T-helper 22 cell (primary cell): ENCODE results near the gene PCDH19.

Source experiments
- DNase-seq: peaks from one replicate; pipeline ENCODE4 v3.0.0-alpha.2; 2020; ENCODE audit warnings: low read depth

The PCDH19 gene

GRCh38 chrX:100405424-100405823 is 4.6 kb downstream of the PCDH19 start:
- DNase-seq = no peak

GRCh38 chrX:100404851-100405250 is 5.2 kb downstream of the PCDH19 start:
- DNase-seq = no peak

- no peak for DNase-seq
Observed at GRCh38 chrX:100395781-100396180, 14.3 kb downstream of the PCDH19 start.

GRCh38 chrX:100381619-100382018 is 28.5 kb downstream of the PCDH19 start:
- DNase-seq = no peak

GRCh38 chrX:100379388-100379986 is 30.6 kb downstream of the PCDH19 start:
- no peak for DNase-seq

- no peak for DNase-seq
Observed at GRCh38 chrX:100377826-100378225, 32.2 kb downstream of the PCDH19 start.

GRCh38 chrX:100376576-100376975 is 33.5 kb downstream of the PCDH19 start:
- DNase-seq = no peak

GRCh38 chrX:100373673-100374072 is 36.4 kb downstream of the PCDH19 start:
- DNase-seq = no peak

GRCh38 chrX:100368167-100368566 is 41.9 kb downstream of the PCDH19 start:
- DNase-seq = no peak

- no peak for DNase-seq
Observed at GRCh38 chrX:100363896-100364295, 46.2 kb downstream of the PCDH19 start.

- no peak for DNase-seq
Observed at GRCh38 chrX:100358766-100359165, 51.3 kb downstream of the PCDH19 start.

GRCh38 chrX:100356351-100356896 is 53.6 kb downstream of the PCDH19 start:
- DNase-seq = no peak

- no peak for DNase-seq
Observed at GRCh38 chrX:100355680-100356079, 54.4 kb downstream of the PCDH19 start.

GRCh38 chrX:100353326-100353725 is 56.7 kb downstream of the PCDH19 start:
- no peak for DNase-seq

GRCh38 chrX:100350704-100351489 is 59.2 kb downstream of the PCDH19 start:
- DNase-seq = no peak

GRCh38 chrX:100349391-100349790 is 60.7 kb downstream of the PCDH19 start:
- no peak for DNase-seq

GRCh38 chrX:100341142-100341510 is 68.9 kb downstream of the PCDH19 start:
- DNase-seq = no peak

- DNase-seq = no peak
Observed at GRCh38 chrX:100340491-100341141, 69.5 kb downstream of the PCDH19 start.

GRCh38 chrX:100328351-100328750 is 81.7 kb downstream of the PCDH19 start:
- no peak for DNase-seq

GRCh38 chrX:100319716-100320115 is 90.4 kb downstream of the PCDH19 start:
- DNase-seq = no peak

- no peak for DNase-seq
Observed at GRCh38 chrX:100316987-100317386, 93.1 kb downstream of the PCDH19 start.

- no peak for DNase-seq
Observed at GRCh38 chrX:100315566-100315965, 94.5 kb downstream of the PCDH19 start.

- DNase-seq = no peak
Observed at GRCh38 chrX:100299559-100299958, 110.5 kb downstream of the PCDH19 start.
